OCI-LY3 (cell line): ENCODE results near the gene POU6F2.

Experiments
- CTCF ChIP-seq: fragments of 200-600, 300-600 bp; sonication (generic); IDR thresholded peaks from 2 replicates; pipeline ENCODE4 v1.5.1; 2014; ENCODE audit warnings: antibody characterized with exemption, low read length, low read depth
- EZH2phosphoT487 ChIP-seq: fragments of 200-600 bp; shearing (Covaris generic); IDR thresholded peaks from 2 replicates; pipeline ENCODE4 v1.6.1; 2018; ENCODE audit warnings: antibody characterized with exemption, mixed run types, low read depth

DNA sequence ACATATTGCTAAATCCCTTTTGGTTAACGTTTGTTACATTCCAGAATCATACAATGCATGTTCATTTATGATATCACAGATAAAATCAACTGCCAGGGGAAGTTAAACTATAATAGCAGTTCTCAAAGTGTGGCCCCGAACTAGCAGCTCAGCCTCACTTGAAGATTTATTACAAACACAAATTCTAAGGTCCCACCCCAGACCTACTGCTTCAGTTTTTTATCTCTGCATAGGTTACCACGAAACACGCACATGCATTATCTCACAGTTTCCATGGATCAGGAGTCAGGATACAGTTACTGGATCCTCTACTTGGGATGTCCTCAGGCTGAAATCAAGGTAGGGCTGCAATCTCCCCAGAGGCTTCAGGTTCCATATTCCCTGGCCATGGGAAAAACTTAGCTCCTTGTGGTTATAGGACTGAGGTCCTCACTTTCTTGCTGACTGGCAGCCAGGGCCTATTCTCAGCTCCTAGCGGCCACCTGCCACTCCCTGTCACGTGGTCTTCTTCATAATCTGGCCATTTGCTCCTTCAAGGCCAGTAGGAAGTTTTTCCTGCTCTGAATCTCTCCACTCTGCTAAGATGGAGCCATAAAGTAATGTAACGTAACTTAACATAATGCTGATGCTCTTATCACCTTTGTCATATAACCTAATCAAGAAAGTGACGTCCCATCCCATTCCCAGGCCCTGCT, 538.0 kb downstream of the POU6F2 start:
- TF ChIP-seq CTCF = no peak
- no peak for TF ChIP-seq EZH2phosphoT487
